ENCODE measurements around the gene SIK1.
"Not testable (repeated sequence)": the region's sequence is repeated elsewhere in the genome, so short reads cannot be mapped to it uniquely, and the experiment has no call there.

Gene SIK1

GRCh38 chr21:43442571-43442970 is 15.6 kb upstream of the SIK1 start:
- DNase-seq (ENCODE audit: low read depth, low spot score) = not testable (repeated sequence)

GRCh38 chr21:43440835-43441727 is 14.2 kb upstream of the SIK1 start:
- not testable (repeated sequence) for DNase-seq (ENCODE audit: low read depth, low spot score); H3K4me3 ChIP-seq (ENCODE audit: low read length)

More at GRCh38 chr21:43442571-43442970, 15.6 kb upstream of the SIK1 start:
- H3K4me3 ChIP-seq (ENCODE audit: low read length) = not testable (repeated sequence)

GRCh38 chr21:43439316-43440075 is 12.6 kb upstream of the SIK1 start:
- not testable (repeated sequence) for DNase-seq (ENCODE audit: low read depth, low spot score); H3K4me3 ChIP-seq (ENCODE audit: low read length)

GRCh38 chr21:43436272-43436671 is 9.3 kb upstream of the SIK1 start:
- DNase-seq (ENCODE audit: low read depth, low spot score); H3K4me3 ChIP-seq (ENCODE audit: low read length): not testable (repeated sequence)

- not testable (repeated sequence) for DNase-seq (ENCODE audit: low read depth, low spot score); H3K4me3 ChIP-seq (ENCODE audit: low read length)
Observed at GRCh38 chr21:43433340-43434136, 6.6 kb upstream of the SIK1 start.

GRCh38 chr21:43430830-43431416 is 4.0 kb upstream of the SIK1 start:
- not testable (repeated sequence) for H3K4me3 ChIP-seq (ENCODE audit: low read length); DNase-seq (ENCODE audit: low read depth, low spot score)

- not testable (repeated sequence) for DNase-seq (ENCODE audit: low read depth, low spot score); H3K4me3 ChIP-seq (ENCODE audit: low read length)
Observed at GRCh38 chr21:43428964-43429363, 2.0 kb upstream of the SIK1 start.

- not testable (repeated sequence) for H3K4me3 ChIP-seq (ENCODE audit: low read length); DNase-seq (ENCODE audit: low read depth, low spot score)
Observed at GRCh38 chr21:43427242-43427559, 270 bp upstream of the SIK1 start.

- not testable (repeated sequence) for DNase-seq (ENCODE audit: low read depth, low spot score); H3K4me3 ChIP-seq (ENCODE audit: low read length)
Observed at GRCh38 chr21:43426004-43426403, 927 bp downstream of the SIK1 start.

GRCh38 chr21:43419475-43419874 is 7.5 kb downstream of the SIK1 start:
- H3K4me3 ChIP-seq (ENCODE audit: low read length); DNase-seq (ENCODE audit: low read depth, low spot score): not testable (repeated sequence)

GRCh38 chr21:43414576-43414975 is 12.4 kb downstream of the SIK1 start:
- H3K4me3 ChIP-seq (ENCODE audit: low read length); DNase-seq (ENCODE audit: low read depth, low spot score): not testable (repeated sequence)

- H3K4me3 ChIP-seq (ENCODE audit: low read length); DNase-seq (ENCODE audit: low read depth, low spot score): not testable (repeated sequence)
Observed at GRCh38 chr21:43412020-43412788, 14.7 kb downstream of the SIK1 start.

GRCh38 chr21:43410456-43411068 is 16.4 kb downstream of the SIK1 start:
- H3K4me3 ChIP-seq (ENCODE audit: low read length); DNase-seq (ENCODE audit: low read depth, low spot score): not testable (repeated sequence)

- not testable (repeated sequence) for DNase-seq (ENCODE audit: low read depth, low spot score); H3K4me3 ChIP-seq (ENCODE audit: low read length)
Observed at GRCh38 chr21:43407139-43407538, 19.8 kb downstream of the SIK1 start.

GRCh38 chr21:43404450-43404849 is 22.5 kb downstream of the SIK1 start:
- DNase-seq (ENCODE audit: low read depth, low spot score); H3K4me3 ChIP-seq (ENCODE audit: low read length): not testable (repeated sequence)

- not testable (repeated sequence) for DNase-seq (ENCODE audit: low read depth, low spot score); H3K4me3 ChIP-seq (ENCODE audit: low read length)
Observed at GRCh38 chr21:43403651-43404430, 23.1 kb downstream of the SIK1 start.

- H3K4me3 ChIP-seq (ENCODE audit: low read length); DNase-seq (ENCODE audit: low read depth, low spot score): not testable (repeated sequence)
Observed at GRCh38 chr21:43401125-43401524, 25.8 kb downstream of the SIK1 start.

Measured in Jurkat, Clone E6-1 (cell line).